RWPE1 (cell line): ENCODE results near the gene STEAP1B.

ENCODE experiments used
- CTCF ChIA-PET: fragments of 350-600 bp; sonication (Branson Sonifier 250); formaldehyde crosslinking; extraction: SDS; loops from one replicate; lab custom pipeline; 2021; lab: Yijun Ruan, JAX
- POLR2A ChIA-PET: fragments of 400-600 bp; formaldehyde crosslinking; extraction: SDS; loops from one replicate; lab custom pipeline; 2020; ENCODE audit warnings: antibody characterized with exemption; ENCODE audit not compliant: low non-redundant PET; lab: Yijun Ruan, JAX
- DNase-seq: peaks from one replicate; pipeline ENCODE4 v3.0.0; 2012; ENCODE audit warnings: low spot score
- H3K27ac ChIP-seq: fragments of 450-650 bp; 2 replicates; pipeline ENCODE4 v1.5.1; 2017
- TF ChIP-seq, protein P1 (sequence below): fragments of 450-650 bp; conservative IDR thresholded peaks from 2 replicates; pipeline ENCODE4 v1.5.1; 2017; ENCODE audit warnings: low read depth, mild to moderate bottlenecking

The STEAP1B gene

DNA sequence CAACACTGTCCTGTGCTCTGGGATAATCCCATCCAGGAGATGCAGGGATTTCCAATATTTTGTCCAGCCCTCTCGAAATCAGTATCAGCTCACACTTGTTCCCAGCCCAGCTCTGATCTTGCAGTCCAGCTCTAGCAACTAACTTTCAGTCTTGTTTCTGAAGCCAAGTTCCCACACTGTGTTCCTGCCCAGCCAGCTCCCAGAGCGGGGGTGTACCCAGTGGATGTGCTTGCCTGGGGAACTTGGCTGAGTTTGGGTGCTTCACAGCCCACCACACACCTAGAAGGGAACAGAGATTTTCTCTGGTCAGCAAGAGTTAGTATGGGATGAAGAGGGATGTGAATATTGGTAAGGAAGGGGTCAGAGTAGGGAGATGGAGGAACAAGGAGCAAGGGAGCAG lies 85.6 kb downstream of the STEAP1B start:
- ChIA-PET CTCF (no interaction called here), POLR2A (no interaction called here)
- TF ChIP-seq, protein P1, sequence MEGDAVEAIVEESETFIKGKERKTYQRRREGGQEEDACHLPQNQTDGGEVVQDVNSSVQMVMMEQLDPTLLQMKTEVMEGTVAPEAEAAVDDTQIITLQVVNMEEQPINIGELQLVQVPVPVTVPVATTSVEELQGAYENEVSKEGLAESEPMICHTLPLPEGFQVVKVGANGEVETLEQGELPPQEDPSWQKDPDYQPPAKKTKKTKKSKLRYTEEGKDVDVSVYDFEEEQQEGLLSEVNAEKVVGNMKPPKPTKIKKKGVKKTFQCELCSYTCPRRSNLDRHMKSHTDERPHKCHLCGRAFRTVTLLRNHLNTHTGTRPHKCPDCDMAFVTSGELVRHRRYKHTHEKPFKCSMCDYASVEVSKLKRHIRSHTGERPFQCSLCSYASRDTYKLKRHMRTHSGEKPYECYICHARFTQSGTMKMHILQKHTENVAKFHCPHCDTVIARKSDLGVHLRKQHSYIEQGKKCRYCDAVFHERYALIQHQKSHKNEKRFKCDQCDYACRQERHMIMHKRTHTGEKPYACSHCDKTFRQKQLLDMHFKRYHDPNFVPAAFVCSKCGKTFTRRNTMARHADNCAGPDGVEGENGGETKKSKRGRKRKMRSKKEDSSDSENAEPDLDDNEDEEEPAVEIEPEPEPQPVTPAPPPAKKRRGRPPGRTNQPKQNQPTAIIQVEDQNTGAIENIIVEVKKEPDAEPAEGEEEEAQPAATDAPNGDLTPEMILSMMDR = no peak
- DNase-seq = no peak
- H3K27ac ChIP-seq = no peak overlapping the region

DNA sequence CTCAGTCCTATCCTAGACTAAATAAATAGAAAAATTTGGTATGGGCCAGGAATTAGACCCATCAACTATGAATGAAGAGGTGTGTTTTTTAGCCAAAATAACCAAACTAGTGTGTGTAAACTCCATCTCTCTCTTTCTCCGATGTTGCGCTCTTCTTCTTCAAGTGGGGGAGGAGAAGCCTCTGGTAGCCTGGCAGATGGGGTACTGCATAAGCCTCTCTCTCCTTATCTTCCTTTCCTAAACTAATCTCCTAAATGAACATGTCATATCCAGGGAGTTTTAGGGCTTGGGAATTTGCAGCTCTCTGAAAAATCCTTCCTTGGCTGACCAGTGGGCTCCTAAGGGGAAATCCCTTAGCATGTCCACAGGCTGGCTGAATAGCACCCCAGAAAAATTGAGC lies 86.8 kb downstream of the STEAP1B start:
- no peak overlapping the region for H3K27ac ChIP-seq
- CTCF ChIA-PET = no interaction called here
- TF ChIP-seq, protein P1 = no peak
- no peak for DNase-seq
- POLR2A ChIA-PET = no interaction called here

DNA sequence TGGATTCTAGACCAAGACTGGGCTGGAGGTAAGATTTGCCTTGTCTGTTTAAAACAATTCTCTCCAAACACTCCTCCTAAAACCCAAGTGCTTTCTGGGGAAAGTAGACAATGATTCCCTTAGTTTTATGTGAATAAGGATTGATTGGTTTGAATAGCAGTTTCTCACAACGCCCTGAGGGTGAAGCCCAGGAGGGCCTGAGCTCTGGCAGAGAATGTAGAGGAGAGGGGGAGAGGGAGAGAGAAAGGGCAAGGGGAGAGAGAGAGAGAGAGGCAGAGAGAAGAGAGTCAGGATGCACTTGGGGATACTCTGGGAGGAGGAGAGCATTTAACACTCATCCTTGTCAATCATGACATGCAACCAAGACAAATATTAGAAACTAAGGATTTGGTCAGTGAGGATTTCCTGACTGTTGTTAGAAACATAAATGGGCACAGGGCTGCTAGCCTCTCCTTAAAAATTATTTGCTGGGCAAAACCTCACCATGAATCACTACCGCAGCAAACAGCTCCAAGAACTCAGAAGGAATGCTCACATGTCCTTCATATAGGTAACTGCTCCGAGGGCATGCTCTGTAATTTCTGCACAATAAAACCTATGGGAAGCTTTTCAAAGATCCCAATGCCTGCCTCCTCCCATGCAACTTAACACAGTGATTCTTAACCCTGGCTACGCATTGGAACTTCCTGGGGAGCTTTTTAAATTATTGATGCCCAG lies 87.9 kb downstream of the STEAP1B start:
- ChIA-PET CTCF (no interaction called here), POLR2A (no interaction called here)
- no peak overlapping the region for H3K27ac ChIP-seq
- TF ChIP-seq, protein P1 = no peak
- DNase-seq = no peak

DNA sequence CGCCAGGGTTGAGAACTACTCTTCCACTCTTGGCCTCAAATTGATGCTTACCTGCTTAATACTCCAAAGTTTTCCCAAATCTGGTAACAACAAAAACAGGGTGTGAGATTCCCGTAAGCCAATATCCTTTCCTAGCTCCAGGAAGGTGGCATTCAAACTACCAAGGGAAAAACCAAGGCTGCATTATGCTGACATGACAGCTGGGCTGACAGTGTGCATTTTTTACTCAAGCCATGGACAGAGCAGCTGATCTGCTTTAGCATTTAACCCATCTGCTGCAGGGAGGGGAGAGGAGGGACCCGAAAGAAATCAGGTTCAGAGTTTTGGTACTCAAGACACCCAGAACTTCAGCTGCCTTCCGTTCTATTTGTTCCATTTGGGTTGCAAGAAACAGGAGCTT lies 93.3 kb downstream of the STEAP1B start:
- no peak overlapping the region for H3K27ac ChIP-seq
- TF ChIP-seq, protein P1 = no peak
- DNase-seq = no peak
- ChIA-PET CTCF (interaction anchor here (0.6 kb wide), 1 partner anchor 260 kb away, joined by 5 read pairs; no protein-coding TSS in a partner anchor), POLR2A (no interaction called here)

DNA sequence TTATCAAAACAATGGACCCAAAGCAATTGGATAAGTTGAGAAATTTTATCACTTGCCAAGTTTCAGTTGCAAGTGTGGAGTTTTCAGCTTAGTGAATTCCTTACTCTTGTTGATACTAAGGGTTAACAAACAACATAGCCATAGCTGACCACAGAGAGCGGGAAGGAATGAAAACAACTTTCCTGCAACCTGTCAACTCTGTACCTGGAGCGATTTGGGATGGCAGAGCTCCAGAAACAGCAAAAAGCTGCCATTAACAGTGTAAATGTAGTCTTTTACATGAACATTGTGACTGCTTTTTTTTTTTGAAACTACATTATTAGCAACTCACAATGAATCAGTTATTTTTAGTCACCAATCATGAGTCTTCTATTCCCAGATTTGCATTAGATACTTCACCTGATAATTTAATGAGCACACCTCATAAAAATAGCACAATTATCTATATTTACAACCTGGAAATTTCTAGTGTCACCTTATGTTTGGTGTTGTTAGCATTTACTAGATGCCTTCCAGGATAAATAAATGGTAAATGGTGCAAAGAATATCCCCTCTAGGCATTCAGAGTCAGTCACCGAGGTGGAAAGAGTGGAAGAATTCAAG lies 95.5 kb downstream of the STEAP1B start:
- DNase-seq = no peak
- H3K27ac ChIP-seq = no peak overlapping the region
- POLR2A ChIA-PET = no interaction called here
- CTCF ChIA-PET = no interaction called here
- TF ChIP-seq, protein P1 = no peak

DNA sequence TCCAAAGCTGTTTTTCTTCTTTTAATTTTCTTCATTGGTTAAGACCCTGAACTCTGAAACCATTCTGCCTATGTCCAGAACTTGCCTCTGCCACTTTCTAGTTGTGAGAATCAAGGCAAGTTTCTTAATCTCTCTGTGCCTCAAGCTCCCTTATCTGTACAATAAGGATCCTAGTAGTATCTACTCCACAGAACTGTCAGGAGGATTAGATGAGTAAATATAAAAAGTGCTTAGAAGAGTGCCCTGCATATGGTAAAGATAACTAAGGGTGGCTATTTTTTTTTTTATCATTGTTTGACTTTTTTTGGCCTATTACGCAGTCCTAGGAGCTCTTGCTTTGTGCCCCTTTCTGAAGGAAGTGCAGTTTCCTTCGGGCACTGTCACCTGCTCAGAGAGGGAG lies 96.6 kb downstream of the STEAP1B start:
- TF ChIP-seq, protein P1 = no peak
- H3K27ac ChIP-seq = no peak overlapping the region
- no peak for DNase-seq
- CTCF ChIA-PET = interaction anchor here (0.6 kb wide), 1 partner anchor 387 kb away, joined by 4 read pairs; no protein-coding TSS in a partner anchor
- POLR2A ChIA-PET = no interaction called here
